A673 (cell line): ENCODE results near the gene CTIF.

ENCODE experiments used
- EZH2 ChIP-seq: fragments of 200-600 bp; sonication (generic); IDR thresholded peaks from 2 replicates; pipeline ENCODE4 v1.6.1; 2017; ENCODE audit warnings: borderline replicate concordance, low read depth, mild to moderate bottlenecking, mixed read lengths, antibody characterized with exemption, low read length; ENCODE audit not compliant: poor library complexity, severe bottlenecking
- TF ChIP-seq, protein P1 (sequence below): fragments of 300-800, 200-600 bp; sonication (generic); conservative IDR thresholded peaks from 2 replicates; pipeline ENCODE4 v1.5.1; 2017; ENCODE audit warnings: low read depth, mild to moderate bottlenecking, antibody characterized with exemption, low read length, moderate library complexity, mixed read lengths

GRCh38 chr18:48705531-48705930 is 166.7 kb downstream of the CTIF start:
- TF ChIP-seq, protein P1, sequence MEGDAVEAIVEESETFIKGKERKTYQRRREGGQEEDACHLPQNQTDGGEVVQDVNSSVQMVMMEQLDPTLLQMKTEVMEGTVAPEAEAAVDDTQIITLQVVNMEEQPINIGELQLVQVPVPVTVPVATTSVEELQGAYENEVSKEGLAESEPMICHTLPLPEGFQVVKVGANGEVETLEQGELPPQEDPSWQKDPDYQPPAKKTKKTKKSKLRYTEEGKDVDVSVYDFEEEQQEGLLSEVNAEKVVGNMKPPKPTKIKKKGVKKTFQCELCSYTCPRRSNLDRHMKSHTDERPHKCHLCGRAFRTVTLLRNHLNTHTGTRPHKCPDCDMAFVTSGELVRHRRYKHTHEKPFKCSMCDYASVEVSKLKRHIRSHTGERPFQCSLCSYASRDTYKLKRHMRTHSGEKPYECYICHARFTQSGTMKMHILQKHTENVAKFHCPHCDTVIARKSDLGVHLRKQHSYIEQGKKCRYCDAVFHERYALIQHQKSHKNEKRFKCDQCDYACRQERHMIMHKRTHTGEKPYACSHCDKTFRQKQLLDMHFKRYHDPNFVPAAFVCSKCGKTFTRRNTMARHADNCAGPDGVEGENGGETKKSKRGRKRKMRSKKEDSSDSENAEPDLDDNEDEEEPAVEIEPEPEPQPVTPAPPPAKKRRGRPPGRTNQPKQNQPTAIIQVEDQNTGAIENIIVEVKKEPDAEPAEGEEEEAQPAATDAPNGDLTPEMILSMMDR = no peak
- TF ChIP-seq EZH2 = no peak
